Activated naive CD4-positive, alpha-beta T cell (primary cell): ENCODE results near the gene AGGF1.
A peak's percentile ranks its signal among the peaks of the same experiment; 100 is the strongest.
"Not testable (repeated sequence)": the region's sequence is repeated elsewhere in the genome, so short reads cannot be mapped to it uniquely, and the experiment has no call there.

ENCODE experiments used
- DNase-seq, 4 experiments: peaks; one replicate each; lab custom pipeline; 2025; lab: John Stamatoyannopoulos, UW

Gene AGGF1

GRCh38 chr5:77086368-77086688 lies 56.1 kb downstream of the AGGF1 start:
- no peak for DNase-seq

GRCh38 chr5:77086689-77087483 lies 56.7 kb downstream of the AGGF1 start, which contains the start of gene ZBED3:
Gene ZBED3 (minus strand): TSS chr5:77087285. CDS start chr5:77077878, 9,407 bp downstream.
- peak in 3 of 4 experiments; percentile 4 to 24 (median 21) for DNase-seq

- DNase-seq, result no peak
Observed at GRCh38 chr5:77087484-77088261, 57.5 kb downstream of the AGGF1 start.

- DNase-seq, result no peak
Observed at GRCh38 chr5:77095189-77095588, 65.0 kb downstream of the AGGF1 start.

- DNase-seq, result no peak
Observed at GRCh38 chr5:77101298-77101697, 71.1 kb downstream of the AGGF1 start.

- DNase-seq, result no peak
Observed at GRCh38 chr5:77102549-77102948, 72.3 kb downstream of the AGGF1 start.

- no peak for DNase-seq
Observed at GRCh38 chr5:77103457-77103856, 73.3 kb downstream of the AGGF1 start.

- DNase-seq, result no peak
Observed at GRCh38 chr5:77104813-77105212, 74.6 kb downstream of the AGGF1 start.

GRCh38 chr5:77107035-77107434 lies 76.8 kb downstream of the AGGF1 start:
- not testable (repeated sequence) for DNase-seq
